Transverse colon (tissue), 4 donors: ENCODE measurements around the gene MAST2.

Source experiments
- CTCF ChIP-seq, 5 experiments: fragments of 200-600 bp in 3 of 5; fragments of 450-650 bp in 2 of 5; sonication (generic) in 3 of 5; IDR thresholded peaks; 1 replicate in 2 of 5; 2 replicates in 3 of 5; pipeline ENCODE4 v1.5.1; 2016 to 2017; ENCODE audit warnings: antibody characterized with exemption in 5 of 5, inconsistent platforms in 3 of 5, mild to moderate bottlenecking in 2 of 5, moderate library complexity in 1 of 5
- POLR2A ChIP-seq: fragments of 450-650 bp; IDR thresholded peaks from one replicate; pipeline ENCODE4 v1.6.1; 2016; ENCODE audit warnings: antibody characterized with exemption, mild to moderate bottlenecking, moderate library complexity
- POLR2AphosphoS5 ChIP-seq, 3 donors: sonication (generic); formaldehyde crosslinking; IDR thresholded peaks; one replicate each; pipeline ENCODE4 v1.6.1; 2016; ENCODE audit warnings: antibody characterized with exemption in 3 of 3

- no peak for TF ChIP-seq POLR2A
- TF ChIP-seq CTCF (IDR thresholded peaks at IDR 0.05): no peak
- no peak for TF ChIP-seq POLR2AphosphoS5 (IDR thresholded peaks at IDR 0.05)
Measured at GRCh38 chr1:45854724-45855123, 51.3 kb downstream of the MAST2 start.
